Stimulated activated CD4-positive, alpha-beta T cell treated with anti-CD3 and anti-CD28 coated beads, Interleukin-4, amount 100 ng/mL, for 4 hours (primary cell): ENCODE measurements around the gene PRELID1.

Source experiments
- DNase-seq, 2 experiments: peaks; one replicate each; pipeline ENCODE4 v3.0.0-alpha.2; 2020

The PRELID1 gene

DNA sequence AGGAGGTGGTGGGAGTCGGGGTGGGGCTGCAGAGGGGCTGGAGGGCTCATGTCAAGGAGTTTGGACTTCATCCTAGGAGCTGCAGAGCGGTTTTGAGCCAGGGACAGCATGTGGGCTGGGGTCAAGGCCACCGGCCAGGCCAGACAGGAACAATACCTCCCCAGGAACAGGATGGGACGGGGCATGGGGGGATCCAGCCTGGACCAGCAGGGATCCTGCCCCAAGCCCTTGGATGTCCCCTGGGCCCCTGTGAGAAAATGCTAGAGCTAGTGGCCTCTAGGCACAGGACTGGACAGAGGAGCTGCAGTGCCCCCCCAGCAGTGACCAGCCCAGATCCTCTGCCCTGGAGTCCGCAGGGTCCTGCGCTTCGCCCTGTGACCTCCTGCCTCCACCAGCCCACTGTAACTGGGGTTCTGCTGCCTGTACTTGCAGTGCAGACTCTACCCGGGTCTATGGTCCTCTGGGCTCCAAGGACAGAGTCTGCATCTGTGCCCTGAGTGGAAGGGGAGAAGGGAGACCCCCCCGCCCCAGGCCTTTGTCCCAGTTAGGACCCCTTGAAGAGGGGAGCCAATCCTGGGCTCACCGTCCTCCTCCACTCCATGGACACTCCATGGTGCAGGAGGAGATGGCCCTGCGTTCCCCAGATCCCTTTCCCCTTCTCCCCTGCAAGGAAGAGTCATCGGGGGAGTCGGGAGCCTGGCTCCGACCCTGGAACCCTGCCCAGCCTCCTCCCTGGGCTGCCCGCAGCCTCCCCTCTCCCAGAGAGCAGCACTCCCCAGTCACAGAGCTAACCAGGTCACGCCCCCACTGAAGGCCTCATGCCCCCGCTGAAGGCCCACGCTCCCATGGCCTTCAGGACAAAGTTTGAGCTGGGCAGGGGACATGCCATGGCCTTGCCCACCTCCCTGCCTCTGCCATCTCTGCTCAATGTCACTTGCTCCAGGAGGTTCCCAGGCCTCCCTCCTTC lies 11.1 kb downstream of the PRELID1 start:
- DNase-seq, result no peak

GRCh38 chr5:177315411-177315810 lies 11.8 kb downstream of the PRELID1 start:
- DNase-seq, result no peak

DNA sequence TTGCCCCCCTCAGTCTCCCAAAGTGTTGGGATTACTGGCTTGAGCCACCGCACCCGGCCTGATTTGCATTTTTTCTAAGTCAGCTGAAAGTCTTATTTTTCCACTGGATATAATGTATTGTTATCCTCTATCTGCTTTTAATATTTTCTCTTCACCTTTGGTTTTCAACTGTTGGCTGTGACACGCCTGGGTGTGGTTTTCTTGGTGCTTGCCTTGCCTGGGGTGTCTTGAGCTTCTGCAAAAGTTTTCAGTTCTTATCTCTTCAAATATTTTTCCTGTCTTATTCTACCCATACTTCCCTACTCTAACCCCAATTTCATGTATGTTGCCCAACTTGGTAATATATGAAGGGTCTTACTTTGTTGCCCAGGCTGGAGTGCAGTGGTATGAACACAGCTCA lies 12.4 kb downstream of the PRELID1 start:
- DNase-seq, result no peak

GRCh38 chr5:177317959-177318377 lies 14.4 kb downstream of the PRELID1 start:
- DNase-seq, result peak; percentile 66 to 72

DNA sequence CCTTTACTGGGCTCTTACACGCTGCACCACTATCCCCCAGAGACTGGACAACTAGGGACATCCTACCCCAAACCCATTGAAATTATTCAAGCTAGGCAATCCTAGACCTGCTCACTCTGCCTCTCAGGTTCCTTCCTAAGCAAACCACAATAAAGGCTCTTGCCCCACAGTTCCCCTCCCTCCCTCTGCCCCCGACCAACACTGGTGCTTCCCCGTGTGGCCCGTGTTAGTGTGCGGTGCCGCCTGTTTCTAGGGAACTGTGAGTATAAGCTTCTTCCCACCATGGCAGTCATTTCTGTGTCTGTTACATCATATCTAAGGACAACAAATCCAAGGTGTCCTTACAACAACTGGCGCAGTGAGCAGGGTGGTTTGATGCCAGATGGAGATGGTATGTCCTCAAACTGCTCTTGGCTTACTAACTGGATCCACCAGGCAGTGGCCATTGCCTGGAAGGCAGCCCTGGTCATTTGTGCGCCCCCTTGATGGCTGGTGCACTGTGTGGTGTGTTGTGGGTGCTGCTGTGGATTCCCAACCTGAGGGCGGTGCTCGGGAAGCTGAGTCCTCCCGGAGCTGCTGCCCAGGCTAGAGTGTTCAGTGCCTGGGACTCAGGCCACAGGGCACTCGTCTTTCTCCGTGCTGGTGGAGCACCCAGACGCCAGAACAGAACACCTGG lies 16.5 kb downstream of the PRELID1 start:
- no peak for DNase-seq

DNA sequence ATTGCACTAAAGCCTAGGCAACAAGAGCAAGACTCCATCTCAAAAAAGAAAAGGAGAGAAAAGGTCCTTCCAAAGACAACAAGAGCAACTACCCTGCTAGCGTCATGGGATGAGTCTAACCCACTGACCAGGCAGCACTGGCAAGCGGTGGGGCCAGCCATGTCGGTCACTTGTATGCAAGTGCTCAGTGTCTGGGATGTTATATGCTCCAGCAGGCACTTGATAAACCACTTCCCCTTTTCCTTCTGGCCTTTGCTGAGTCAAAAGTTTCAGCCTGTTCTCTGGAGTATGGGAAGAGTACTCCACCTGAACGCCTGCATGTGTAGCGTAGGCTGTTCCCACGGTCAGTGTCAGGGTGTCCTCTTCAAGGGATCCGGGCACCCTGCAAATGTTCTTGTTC lies 17.3 kb downstream of the PRELID1 start:
- DNase-seq, result no peak

- no peak for DNase-seq
These were observed 22.3 kb downstream of the PRELID1 start for GRCh38 chr5:177325868-177326381.

DNA sequence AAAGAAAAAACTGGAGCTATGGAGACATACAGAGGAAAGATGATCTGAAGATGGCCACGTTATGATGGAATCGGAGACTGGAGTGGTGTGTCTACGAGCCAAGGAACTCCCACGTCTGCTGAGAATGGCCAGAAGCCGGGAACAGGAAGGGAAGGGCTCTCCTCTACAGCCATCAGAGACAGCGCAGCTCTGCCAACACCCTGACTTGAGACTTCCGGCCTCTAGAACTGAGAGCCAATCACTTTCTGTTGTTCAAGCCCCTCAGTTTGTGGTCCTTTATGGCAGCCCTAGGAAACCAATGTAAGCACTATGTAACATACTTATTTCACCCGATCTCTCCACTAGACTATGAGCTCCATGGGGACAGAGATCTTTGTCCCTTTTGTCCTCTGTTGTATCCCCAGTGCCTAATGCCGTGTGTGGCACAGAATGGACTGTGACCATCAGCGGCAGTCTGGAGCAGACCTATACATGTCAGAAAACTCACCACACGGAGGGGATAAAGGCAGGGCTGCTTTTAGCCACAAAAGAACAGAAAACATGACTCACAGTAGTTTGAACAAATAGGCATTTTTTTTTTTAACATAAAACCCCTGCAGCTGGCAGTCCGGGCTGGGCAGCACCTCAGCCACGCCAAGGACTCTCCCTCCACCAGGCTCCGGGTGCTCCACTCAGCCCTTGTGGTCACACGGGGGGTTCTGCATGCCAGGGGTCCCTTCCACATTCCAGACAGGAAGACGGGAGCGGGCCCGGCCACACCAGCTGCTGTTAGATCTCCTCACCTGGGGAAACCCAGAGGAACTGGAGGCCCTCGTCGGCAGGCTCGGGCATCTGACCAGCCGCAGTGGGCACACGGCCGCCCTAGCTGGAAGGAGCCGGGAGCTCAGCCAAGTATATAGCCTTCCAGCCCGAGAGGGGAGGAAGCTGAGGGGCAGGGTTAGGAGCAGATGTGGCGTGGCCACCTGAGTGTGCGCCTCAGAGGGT lies 24.2 kb downstream of the PRELID1 start:
- DNase-seq, result no peak

DNA sequence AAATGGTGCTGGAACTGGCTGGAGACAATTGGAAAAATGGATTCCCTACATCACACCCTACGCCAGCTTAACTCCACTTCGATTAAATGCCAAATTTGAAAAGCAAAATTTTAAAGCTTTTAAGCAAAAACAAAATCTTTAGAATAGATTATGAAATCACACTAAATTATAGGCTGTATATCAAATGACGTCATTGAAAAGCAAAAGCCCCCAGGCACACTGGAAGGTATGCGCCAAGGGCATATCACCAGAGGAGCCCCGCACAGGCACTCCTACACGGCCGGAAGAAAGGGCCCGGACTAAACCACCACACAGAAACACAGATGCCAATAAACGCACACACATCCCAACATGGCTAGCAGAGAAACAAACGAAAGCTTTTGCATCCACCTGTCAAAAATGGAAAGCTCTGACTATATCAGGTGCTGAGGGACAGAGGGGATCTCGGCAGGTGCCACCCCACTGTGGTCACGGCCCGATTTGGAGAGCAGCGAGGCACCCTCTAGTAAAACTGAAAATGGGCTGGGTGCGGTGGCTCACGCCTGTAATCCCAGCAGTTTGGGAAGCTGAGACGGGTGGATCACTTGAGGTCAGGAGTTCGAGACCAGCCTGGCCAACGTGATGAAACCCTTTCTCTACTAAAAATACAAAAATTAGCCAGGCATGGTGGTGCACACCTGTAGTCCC lies 25.1 kb downstream of the PRELID1 start:
- no peak for DNase-seq

DNA sequence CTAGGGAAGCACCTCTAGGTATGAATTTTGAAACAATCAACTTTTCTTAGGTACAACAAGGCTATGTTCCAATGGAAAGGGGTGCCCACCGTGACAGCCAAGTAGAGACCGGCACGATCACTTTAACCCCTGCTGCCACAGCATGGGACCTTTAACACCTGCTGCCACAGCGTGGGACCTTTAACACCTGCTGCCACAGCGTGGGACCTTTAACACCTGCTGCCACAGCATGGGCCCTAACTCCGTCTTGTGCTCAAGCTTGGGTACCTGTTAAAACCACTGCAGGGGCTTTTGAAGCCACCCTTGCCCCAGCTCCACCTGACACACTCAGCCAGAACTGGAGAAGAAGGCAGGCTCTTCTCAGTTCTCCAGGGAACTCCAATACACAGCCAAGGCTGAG lies 26.3 kb downstream of the PRELID1 start:
- DNase-seq, result no peak

GRCh38 chr5:177330991-177331842 lies 27.6 kb downstream of the PRELID1 start:
- no peak for DNase-seq

DNA sequence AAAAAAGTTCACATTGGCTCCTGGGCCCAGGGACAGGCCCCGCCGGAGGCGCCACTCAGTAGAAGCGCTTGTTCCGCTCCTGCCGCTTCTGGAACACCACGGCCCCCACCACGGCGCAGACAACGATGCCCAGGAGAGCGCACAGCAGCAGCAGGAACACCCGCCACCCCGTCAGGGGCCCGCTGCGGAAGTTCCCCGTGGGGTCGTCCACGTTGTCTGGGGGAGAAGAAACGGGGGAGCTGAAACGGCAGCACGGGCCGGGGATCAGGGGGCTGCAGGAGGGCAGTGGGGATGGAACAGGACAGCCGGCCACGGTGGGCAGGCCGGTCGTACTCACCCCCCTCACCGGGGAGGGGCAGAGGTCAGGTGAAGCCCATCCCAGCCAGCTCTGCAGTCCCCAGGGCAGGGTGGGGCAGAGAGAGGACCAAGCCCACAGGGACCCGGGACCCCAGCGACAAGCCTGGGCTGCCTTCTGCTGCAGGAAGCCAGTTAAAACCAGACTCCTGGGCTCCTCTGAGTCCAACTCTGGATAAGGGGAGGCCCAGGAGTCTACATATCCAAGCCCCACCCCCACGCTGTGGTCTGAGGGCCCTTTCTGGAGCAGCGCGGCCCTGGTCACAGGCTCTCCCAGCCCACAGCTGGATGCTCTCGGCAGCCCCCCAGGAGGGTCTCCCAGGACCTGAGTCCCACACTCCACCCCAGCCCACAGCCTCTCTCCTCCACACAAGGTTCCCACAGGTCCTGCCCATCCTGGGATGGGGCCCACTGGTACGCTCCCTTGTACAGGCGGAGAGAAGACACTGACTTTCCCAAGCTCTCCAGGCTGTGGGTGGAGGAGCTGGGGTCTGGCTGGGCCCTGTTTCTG lies 28.7 kb downstream of the PRELID1 start:
- DNase-seq, result no peak

- DNase-seq, result no peak
These were observed 29.3 kb downstream of the PRELID1 start for GRCh38 chr5:177332896-177333260.

DNA sequence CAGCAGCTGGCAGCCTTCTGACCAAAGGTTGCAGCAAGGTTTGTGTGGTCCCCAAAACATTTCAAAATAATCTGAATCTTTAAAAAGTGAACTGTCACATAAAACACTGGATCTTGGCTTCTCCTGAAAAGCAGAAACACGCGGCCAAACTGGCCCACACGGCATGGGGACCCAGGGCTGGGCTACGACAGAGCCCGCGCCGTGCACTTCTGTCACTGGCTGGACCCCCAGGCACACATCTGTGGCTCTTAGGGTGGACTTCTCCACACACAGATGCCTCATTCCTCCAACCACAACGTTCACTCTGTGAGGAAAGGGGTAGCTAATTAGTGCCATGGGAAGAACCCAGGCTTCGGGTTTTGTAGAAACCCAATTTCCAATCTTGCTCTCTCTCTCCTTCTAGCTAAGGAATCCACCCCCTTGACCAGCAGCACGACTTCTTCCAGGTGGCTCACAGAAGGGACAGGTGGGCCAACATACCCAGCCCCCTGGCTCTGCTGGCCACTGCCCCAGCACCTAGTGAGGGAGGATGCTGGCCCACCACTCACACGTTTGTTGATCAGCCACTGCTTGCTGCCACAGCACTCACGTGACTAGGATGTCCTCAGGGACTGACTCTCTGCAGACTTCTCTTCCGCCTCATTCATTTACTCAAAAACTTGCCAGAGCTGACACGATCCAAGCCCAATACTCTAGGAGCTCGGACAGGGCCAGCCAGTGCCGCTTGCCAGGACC lies 30.0 kb downstream of the PRELID1 start:
- no peak for DNase-seq

DNA sequence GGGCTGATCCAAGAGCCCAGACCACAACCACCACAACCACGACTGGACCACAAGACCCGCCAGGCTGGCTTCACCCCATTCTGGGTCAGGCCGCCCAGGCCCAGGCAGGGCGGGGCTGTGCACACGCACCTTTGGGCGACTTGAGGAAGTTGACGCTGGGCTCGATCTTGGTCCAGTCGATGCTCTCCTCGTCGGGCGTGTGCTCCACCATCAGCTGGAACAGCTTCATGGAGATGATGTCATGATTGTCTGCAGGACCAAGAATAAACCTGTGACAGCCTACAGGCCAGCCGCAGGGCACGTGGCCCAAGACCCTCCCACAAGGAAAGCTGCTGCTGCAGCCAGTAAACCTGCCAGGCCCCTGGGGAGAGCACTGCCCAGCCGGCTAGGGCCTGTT lies 30.6 kb downstream of the PRELID1 start:
- no peak for DNase-seq

DNA sequence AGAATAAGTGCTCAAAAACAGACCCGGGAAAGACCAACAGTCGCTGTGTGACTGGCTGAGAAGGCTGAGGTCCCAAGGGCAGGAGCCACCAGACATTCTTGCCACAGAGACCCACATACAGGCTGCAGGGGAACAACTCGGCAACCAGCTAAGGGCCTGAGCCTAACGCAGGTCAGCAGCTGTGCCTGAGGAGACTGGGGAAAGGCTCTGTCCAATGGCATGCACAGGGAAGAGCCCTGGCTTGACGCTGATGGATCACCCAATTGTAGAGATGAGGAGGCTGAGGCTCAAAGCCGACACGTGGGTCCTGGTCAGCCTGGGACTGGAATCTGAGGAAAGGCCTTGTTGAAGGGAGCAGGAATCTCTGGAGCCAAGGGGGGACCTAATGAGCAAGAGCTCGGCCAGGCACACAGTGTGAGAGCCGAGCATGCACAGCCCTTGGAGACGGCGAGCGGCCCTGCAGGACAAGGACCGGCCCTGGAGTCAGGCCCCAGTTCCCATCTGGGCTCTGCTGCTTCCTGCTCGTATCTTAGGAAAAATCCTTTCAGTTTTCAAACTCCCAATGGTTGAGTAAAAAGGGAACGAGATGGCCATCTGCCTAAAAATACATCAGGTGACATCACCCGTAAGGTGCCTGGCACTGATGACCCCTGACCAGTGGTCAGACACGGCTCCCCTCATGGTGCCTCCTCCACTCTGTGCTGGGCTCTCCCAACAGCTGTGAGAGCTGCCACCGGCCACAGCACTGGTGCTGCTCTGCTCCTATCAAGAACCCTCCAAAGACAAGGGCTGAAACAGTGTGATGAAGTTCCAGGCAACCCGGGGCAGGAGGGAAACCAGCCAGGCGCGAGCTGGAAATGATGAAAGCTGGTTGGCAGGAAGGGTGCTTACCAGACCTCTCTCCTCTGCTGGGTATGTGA lies 31.4 kb downstream of the PRELID1 start:
- DNase-seq, result no peak

DNA sequence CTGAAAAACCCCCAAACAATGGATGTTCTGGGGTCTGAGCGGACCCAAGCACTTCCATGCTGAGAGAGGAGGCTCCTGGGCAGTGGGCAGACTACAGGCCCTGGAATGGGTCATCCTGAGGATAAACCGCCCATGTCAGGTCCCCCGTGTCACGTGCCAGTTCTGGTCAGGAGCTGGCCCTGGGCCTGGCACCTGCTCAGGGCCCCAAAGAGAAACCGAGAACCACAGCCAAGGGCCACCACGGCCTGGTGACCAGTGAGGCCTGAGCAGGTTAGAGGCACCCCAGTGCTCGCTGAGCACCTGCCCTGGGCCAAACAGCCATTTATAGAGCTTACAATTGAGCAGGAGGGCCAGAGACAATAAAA lies 32.1 kb downstream of the PRELID1 start:
- no peak for DNase-seq

- no peak for DNase-seq
These were observed 32.5 kb downstream of the PRELID1 start for GRCh38 chr5:177336112-177336511.
